ENCODE data around the gene MYO1D.

- TF ChIP-seq POLR2A (IDR thresholded peaks at IDR 0.05), result no peak
- TF ChIP-seq CTCF (IDR thresholded peaks at IDR 0.05), result no peak
Observed at GRCh38 chr17:32835291-32835761, 41.6 kb downstream of the MYO1D start.
